HepG2 (cell line): ENCODE data around the gene BIRC5. TPM values are rescaled to one million over a fixed set of nuclear protein-coding genes. Genes with fewer than 3 reads are reported as not detected.

ENCODE experiments used
- CAMTA2 ChIP-seq: sonication (generic); formaldehyde crosslinking; IDR thresholded peaks from 2 replicates; pipeline ENCODE4 v1.4.0; 2020; ENCODE audit warnings: mild to moderate bottlenecking, missing genetic modification reagents, borderline replicate concordance
- NCOA2 ChIP-seq: sonication (generic); formaldehyde crosslinking; IDR thresholded peaks from 2 replicates; pipeline ENCODE4 v1.8.0; 2022; ENCODE audit warnings: inconsistent platforms
- PRDM15 ChIP-seq: sonication (generic); formaldehyde crosslinking; IDR thresholded peaks from 2 replicates; pipeline ENCODE4 v1.4.0; 2020; ENCODE audit warnings: missing genetic modification reagents
- RXRA ChIP-seq: sonication (generic); formaldehyde crosslinking; IDR thresholded peaks from 2 replicates; pipeline ENCODE4 v1.5.1; 2020; ENCODE audit warnings: missing genetic modification reagents
- SKI ChIP-seq: fragments of 450-650 bp; IDR thresholded peaks from one replicate; pipeline ENCODE4 v1.6.1; 2018; ENCODE audit warnings: mild to moderate bottlenecking; ENCODE audit not compliant: partially characterized antibody
- TBP ChIP-seq: sonication (generic); formaldehyde crosslinking; IDR thresholded peaks from 2 replicates; pipeline ENCODE4 v1.5.0; 2020; ENCODE audit warnings: missing genetic modification reagents
- ZBTB49 ChIP-seq: sonication (generic); formaldehyde crosslinking; IDR thresholded peaks from 2 replicates; pipeline ENCODE4 v1.4.0; 2020; ENCODE audit warnings: missing genetic modification reagents, borderline replicate concordance
- ZBTB7A ChIP-seq: sonication (generic); formaldehyde crosslinking; IDR thresholded peaks from 2 replicates; pipeline ENCODE4 v1.8.0; 2022; ENCODE audit warnings: mild to moderate bottlenecking, missing genetic modification reagents
- ZNF275 ChIP-seq: sonication (generic); formaldehyde crosslinking; IDR thresholded peaks from 2 replicates; pipeline ENCODE4 v1.8.0; 2022; ENCODE audit warnings: missing genetic modification reagents, mild to moderate bottlenecking, inconsistent platforms, borderline replicate concordance
- ZNF513 ChIP-seq: sonication (generic); formaldehyde crosslinking; conservative IDR thresholded peaks from 2 replicates; pipeline ENCODE4 v1.5.0; 2020; ENCODE audit warnings: missing genetic modification reagents
- ZNF616 ChIP-seq: sonication (generic); formaldehyde crosslinking; IDR thresholded peaks from 2 replicates; pipeline ENCODE4 v1.5.0; 2020; ENCODE audit warnings: low read depth, mild to moderate bottlenecking, missing genetic modification reagents
- ZNF724P ChIP-seq: sonication (generic); formaldehyde crosslinking; IDR thresholded peaks from 2 replicates; pipeline ENCODE4 v1.8.0; 2022; ENCODE audit warnings: missing genetic modification reagents, borderline replicate concordance
- polyA plus RNA-seq, 8 experiments: library from polyadenylated mRNA; depleted of rRNA in 3 of 8; stranded (reverse) in 7 of 8; unstranded in 1 of 8; fragments of >200 nt; fragmentation: Illumina TruSeq in 4 of 8; extraction: Trizol in 4 of 8; gene quantifications; 2 replicates each; pipeline versions ENCODE4 v1.2.1 to v1.2.3, GENCODE V29; 2011 to 2016; ENCODE audit warnings: low read depth in 4 of 8, missing spikeins in 1 of 8, mixed read lengths in 1 of 8; ENCODE audit not compliant: insufficient read depth in 1 of 8
- total RNA-seq, 5 experiments: library from RNA; depleted of rRNA; stranded (reverse); fragments of >200 nt; fragmentation: Illumina TruSeq; extraction: Trizol; gene quantifications; 2 replicates each; pipeline ENCODE4 v1.2.3, GENCODE V29; 2016; ENCODE audit warnings: low read depth in 1 of 5

BIRC5 gene
- total and polyA plus RNA-seq, 2 of the 13 experiments (the other 11 are each of a cell fraction or from before 2014, with no cell fraction given): 30.3 to 135 TPM

GRCh38 chr17:78186692-78187595, 27.1 kb upstream of the BIRC5 start, which contains the start of the genes AFMID and TK1 (continued):
- TF ChIP-seq PRDM15 (CRISPR knock-in tag) (no peak; the same call in 1 of the 2 replicates), ZNF616 (CRISPR knock-in tag) (peak; percentile 78), RXRA (CRISPR knock-in tag) (peak; percentile 95), NCOA2 (peak; percentile 72), ZBTB7A (CRISPR knock-in tag) (no peak), ZBTB49 (CRISPR knock-in tag) (no peak), ZNF513 (CRISPR knock-in tag) (no peak), CAMTA2 (CRISPR knock-in tag) (no peak; the same call in 1 of the 2 replicates), ZNF724P (peak; percentile 100), SKI (peak; percentile 42), TBP (CRISPR knock-in tag) (no peak; the same call in 1 of the 2 replicates), ZNF275 (CRISPR knock-in tag) (peak; percentile 86; the same call in 1 of the 2 replicates)
